Omental fat pad (tissue), 4 donors: Measurements from ENCODE around the gene SLC28A1. TPM values are rescaled to one million over a fixed set of nuclear protein-coding genes. Genes with fewer than 3 reads are reported as not detected.
"Not testable (repeated sequence)": the region's sequence is repeated elsewhere in the genome, so short reads cannot be mapped to it uniquely, and the experiment has no call there.

Experiments used
- ATAC-seq: fragments of 150-250 bp; one replicate; pipeline ENCODE4 v1.9.1; 2016; ENCODE audit warnings: mild to moderate bottlenecking, moderate library complexity; ENCODE audit not compliant: low FRiP score
- DNase-seq: peaks from one replicate; pipeline ENCODE4 v3.0.0-alpha.2; 2019; ENCODE audit warnings: low spot score
- CTCF ChIP-seq, 3 donors: fragments of 450-650 bp; IDR thresholded peaks; one replicate each; pipeline ENCODE4 v1.5.1; 2016 to 2017; ENCODE audit warnings: antibody characterized with exemption in 3 of 3, mild to moderate bottlenecking in 3 of 3, moderate library complexity in 2 of 3
- total RNA-seq, 4 donors: library from RNA; depleted of rRNA; stranded (reverse); fragments of >200 nt; gene quantifications; one replicate each; pipeline ENCODE4 v1.1.0, GENCODE V29; 2016

The SLC28A1 gene
- total RNA-seq, 4 donors from 2014 or later: not detected

- no peak for TF ChIP-seq CTCF (IDR thresholded peaks at IDR 0.05)
- DNase-seq: no peak
- no peak for ATAC-seq
Observed at GRCh38 chr15:84982301-84982920, 97.9 kb downstream of the SLC28A1 start.

GRCh38 chr15:84983294-84983693 lies 98.8 kb downstream of the SLC28A1 start:
- DNase-seq: no peak
- ATAC-seq: no peak
- no peak for TF ChIP-seq CTCF (IDR thresholded peaks at IDR 0.05)

DNA sequence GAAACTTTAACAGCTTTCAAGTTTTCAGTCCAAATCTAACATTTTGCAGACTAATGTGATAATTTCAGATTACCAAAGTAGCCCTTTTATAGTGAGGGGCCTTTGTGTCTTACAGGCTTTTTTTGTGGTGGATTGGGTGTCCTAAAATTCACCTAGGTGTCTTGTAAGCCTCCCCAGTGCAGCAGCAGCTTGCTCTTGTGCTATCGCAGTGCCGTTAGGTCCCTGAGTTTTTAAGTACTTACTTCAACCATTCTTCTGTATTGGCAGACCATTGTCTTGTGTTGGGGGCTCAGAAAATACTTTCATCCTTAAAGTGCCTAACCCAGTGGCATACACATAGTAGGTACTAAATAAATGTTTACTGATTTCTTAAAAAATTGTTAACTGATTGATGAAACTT lies 99.2 kb downstream of the SLC28A1 start:
- no peak for ATAC-seq
- no peak for DNase-seq
- no peak for TF ChIP-seq CTCF (IDR thresholded peaks at IDR 0.05)

DNA sequence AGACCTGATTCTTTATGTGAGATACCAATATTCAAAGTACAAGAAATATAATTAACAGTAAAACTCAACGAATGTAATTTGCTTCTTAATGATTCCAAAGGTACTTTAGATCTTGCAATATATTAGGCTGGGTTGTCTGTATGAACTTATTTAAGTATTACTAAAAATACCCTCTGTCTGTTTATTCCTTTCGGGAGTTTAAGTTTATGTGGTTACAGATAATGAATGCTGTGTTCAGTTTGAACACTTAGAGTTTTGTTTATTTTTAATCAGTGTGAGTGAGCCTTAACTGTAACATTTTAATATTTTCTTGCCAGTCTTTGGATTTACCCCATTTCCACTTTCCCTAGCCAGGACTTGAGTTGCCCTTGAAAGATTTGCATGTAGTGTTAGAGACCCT lies 100.7 kb downstream of the SLC28A1 start:
- no peak for TF ChIP-seq CTCF (IDR thresholded peaks at IDR 0.05)
- DNase-seq (no peak), ATAC-seq (no peak)

DNA sequence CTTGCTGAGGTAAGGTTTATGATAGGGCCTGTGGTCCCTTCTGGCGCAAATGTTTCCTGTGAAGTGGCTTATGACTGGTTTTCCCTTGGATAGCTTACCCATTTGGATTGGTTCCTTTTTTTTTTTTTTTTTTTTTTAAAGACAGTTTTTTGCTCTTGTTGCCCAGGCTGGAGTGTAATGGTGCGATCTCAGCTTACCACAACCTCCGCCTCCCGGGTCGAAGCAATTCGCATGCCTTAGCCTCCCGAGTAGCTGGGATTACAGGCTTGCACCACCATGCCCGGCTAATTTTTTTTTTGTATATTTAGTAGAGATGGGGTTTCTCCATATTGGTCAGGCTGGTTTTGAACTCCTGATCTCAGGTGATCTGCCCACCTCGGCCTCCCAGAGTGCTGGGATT lies 102.9 kb downstream of the SLC28A1 start:
- DNase-seq, ATAC-seq: not testable (repeated sequence)

DNA sequence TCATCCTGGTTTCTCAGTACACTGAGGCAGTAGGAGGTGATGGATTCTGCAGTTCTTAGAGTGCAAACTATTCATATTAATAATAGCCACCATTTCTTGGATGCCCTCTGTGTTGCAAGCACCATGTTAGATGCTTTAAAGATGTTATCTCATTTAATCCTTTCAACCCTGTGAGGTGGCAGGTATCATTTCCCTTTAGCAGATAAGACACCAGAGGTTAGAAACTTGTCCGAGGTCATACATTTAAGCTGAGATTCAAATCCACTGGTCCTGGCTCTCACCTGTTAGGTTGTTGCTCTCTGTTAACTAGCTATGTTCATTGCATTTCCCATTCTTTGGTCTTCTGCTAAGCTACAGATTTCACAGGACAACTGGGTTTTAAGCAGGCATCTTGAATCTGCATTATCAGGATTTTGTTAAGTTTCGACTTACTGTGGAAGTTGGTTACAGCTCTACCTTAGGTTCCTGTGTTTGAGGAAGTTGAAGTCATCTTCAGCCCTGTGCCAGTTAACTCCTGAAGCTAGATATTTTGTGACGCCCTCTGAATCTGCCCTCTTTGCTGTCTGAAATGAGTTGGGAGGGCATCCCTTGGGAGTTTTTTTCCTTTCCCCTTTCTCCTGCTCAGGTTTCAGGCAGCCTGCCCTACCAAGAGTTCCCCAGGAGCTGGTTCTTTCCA lies 103.6 kb downstream of the SLC28A1 start:
- DNase-seq (no peak), ATAC-seq (no peak)
- TF ChIP-seq CTCF (IDR thresholded peaks at IDR 0.05): no peak

DNA sequence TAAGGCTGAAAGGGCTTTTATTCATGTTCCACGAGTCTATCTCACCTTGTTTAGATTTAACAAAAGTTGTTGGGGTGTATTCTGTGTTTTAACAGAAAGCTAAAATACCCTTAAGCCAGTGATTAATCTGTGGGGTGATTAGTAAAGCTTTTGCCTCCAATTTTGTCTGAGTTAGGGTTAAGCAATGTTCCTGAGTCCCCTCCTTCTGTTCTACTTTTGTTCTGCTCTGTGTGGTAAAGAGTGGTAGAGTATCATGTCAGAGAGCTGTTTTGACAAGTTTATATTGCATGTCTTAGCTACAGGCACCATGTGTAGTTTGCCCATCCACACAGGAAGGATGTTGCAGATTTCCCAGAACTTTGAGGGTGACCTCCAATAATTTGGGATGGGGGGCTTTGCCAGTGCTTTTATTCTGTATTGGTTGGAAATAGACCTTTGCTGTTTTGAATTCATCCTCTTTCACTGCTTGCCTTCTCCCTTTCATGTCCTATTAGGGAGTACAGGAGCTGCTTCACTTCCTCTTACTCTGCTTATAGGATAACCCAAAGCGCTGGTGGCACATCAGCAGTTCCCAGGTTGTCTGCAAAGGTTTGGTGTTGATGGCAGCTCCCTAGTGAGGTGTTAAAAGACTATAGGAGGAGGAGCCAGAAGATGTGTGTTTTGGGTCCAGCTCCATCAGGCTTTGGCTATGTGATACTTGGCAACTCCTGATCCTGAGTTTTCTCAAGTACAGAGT lies 104.6 kb downstream of the SLC28A1 start:
- ATAC-seq (no peak), DNase-seq (no peak)
- no peak for TF ChIP-seq CTCF (IDR thresholded peaks at IDR 0.05)
